ENCODE results near the gene ANKRD44.

The ANKRD44 gene

GRCh38 chr2:197256547-197257170 is 53.9 kb downstream of the ANKRD44 start:
- ATAC-seq: no peak

GRCh38 chr2:197256021-197256420 is 54.6 kb downstream of the ANKRD44 start:
- ATAC-seq: no peak

- peak; percentile 83 to 85 for ATAC-seq
Measured at GRCh38 chr2:197255543-197255942, 55.0 kb downstream of the ANKRD44 start.

- peak; percentile 58 to 65 for ATAC-seq
Measured at GRCh38 chr2:197254776-197255530, 55.6 kb downstream of the ANKRD44 start.

GRCh38 chr2:197251576-197251975 is 59.0 kb downstream of the ANKRD44 start:
- ATAC-seq: no peak

- no peak for ATAC-seq
Measured at GRCh38 chr2:197251163-197251562, 59.4 kb downstream of the ANKRD44 start.

- ATAC-seq: peak in 1 of 2 donors; percentile 2
Measured at GRCh38 chr2:197250084-197250397, 60.5 kb downstream of the ANKRD44 start.

- peak; percentile 50 to 51 for ATAC-seq
Measured at GRCh38 chr2:197249381-197250083, 61.0 kb downstream of the ANKRD44 start.

- peak in 1 of 2 donors; percentile 18 for ATAC-seq
Measured at GRCh38 chr2:197248623-197249022, 62.0 kb downstream of the ANKRD44 start.

GRCh38 chr2:197248001-197248401 is 62.6 kb downstream of the ANKRD44 start:
- no peak for ATAC-seq

GRCh38 chr2:197247083-197247482 is 63.5 kb downstream of the ANKRD44 start:
- ATAC-seq: peak in 1 of 2 donors; percentile 21

GRCh38 chr2:197245829-197246804 is 64.5 kb downstream of the ANKRD44 start:
- ATAC-seq: no peak

GRCh38 chr2:197244349-197244748 is 66.2 kb downstream of the ANKRD44 start:
- ATAC-seq: no peak

- no peak for ATAC-seq
Measured at GRCh38 chr2:197242719-197243118, 67.9 kb downstream of the ANKRD44 start.

GRCh38 chr2:197241596-197241995 is 69.0 kb downstream of the ANKRD44 start:
- ATAC-seq: no peak

- no peak for ATAC-seq
Measured at GRCh38 chr2:197241153-197241552, 69.4 kb downstream of the ANKRD44 start.

- ATAC-seq: no peak
Measured at GRCh38 chr2:197240421-197241041, 70.0 kb downstream of the ANKRD44 start.

- ATAC-seq: peak in 1 of 2 donors; percentile 6
Measured at GRCh38 chr2:197240018-197240417, 70.6 kb downstream of the ANKRD44 start.

- ATAC-seq: peak; percentile 78 to 79
Measured at GRCh38 chr2:197239434-197239833, 71.1 kb downstream of the ANKRD44 start.

- ATAC-seq: peak; percentile 67 to 71
Measured at GRCh38 chr2:197238043-197238365, 72.6 kb downstream of the ANKRD44 start.

GRCh38 chr2:197237291-197238042 is 73.1 kb downstream of the ANKRD44 start:
- ATAC-seq: no peak

Measured in activated CD4-positive, CD25-positive, alpha-beta regulatory T cell treated with anti-CD3 and anti-CD28 coated beads, Interleukin-2, amount 50 U/mL, for 24 hours (primary cell).